Activated T-helper 1 cell treated with anti-CD3 and anti-CD28 coated beads, Interleukin-12 subunit alpha, Interleukin-12 subunit beta, Interleukin-2, Interleukin-4 antibody, amounts not matched to agents 30 ng/mL and 10 ng/mL and 1 ng/mL, durations not matched to agents 14 hours and 24 hours and 36 hours (primary cell): ENCODE results near the gene RAI2. TPM values are rescaled to one million over a fixed set of nuclear protein-coding genes. Genes with fewer than 3 reads are reported as not detected.

ENCODE experiments used
- DNase-seq: peaks from one replicate; pipeline ENCODE4 v3.0.0; 2021; ENCODE audit warnings: low spot score
- H3K27ac Mint-ChIP-seq: one replicate; pipeline ENCODE4 v1.8.0; 2021; ENCODE audit warnings: mild to moderate bottlenecking, mixed read lengths
- H3K27me3 Mint-ChIP-seq: one replicate; pipeline ENCODE4 v1.8.0; 2022; ENCODE audit warnings: mild to moderate bottlenecking, moderate library complexity, mixed read lengths; ENCODE audit not compliant: insufficient read depth
- H3K36me3 Mint-ChIP-seq: one replicate; pipeline ENCODE4 v1.8.0; 2021; ENCODE audit warnings: low read depth, mixed read lengths
- H3K4me1 Mint-ChIP-seq: one replicate; pipeline ENCODE4 v1.8.0; 2021; ENCODE audit warnings: low read depth, mixed read lengths
- H3K4me3 Mint-ChIP-seq: one replicate; pipeline ENCODE4 v1.8.0; 2021; ENCODE audit warnings: mild to moderate bottlenecking, moderate library complexity, mixed read lengths
- H3K9me3 Mint-ChIP-seq: one replicate; pipeline ENCODE4 v1.8.0; 2021; ENCODE audit warnings: mixed read lengths
- intact Hi-C: fragments of 100-400 bp; cut with micrococcal nuclease; formaldehyde crosslinking; loops from one replicate; pipeline ENCODE4 v1.15.1; 2024
- total RNA-seq: library from RNA; stranded (reverse); gene quantifications from 2 replicates; pipeline ENCODE4 v1.2.3, GENCODE V29; 2022

Gene RAI2
- total RNA-seq, 1 donor from 2014 or later = 0.10 TPM

GRCh38 chrX:17822351-17822750 is 38.7 kb downstream of the RAI2 start:
- H3K9me3 Mint-ChIP-seq = no peaks in the 10 kb centered on the region
- intact Hi-C loops = no loop called here
- H3K27me3 Mint-ChIP-seq = no peaks in the 10 kb centered on the region
- no peaks in the 10 kb centered on the region for H3K36me3 Mint-ChIP-seq
- DNase-seq = no peak
- H3K4me1 Mint-ChIP-seq = no peaks in the 10 kb centered on the region
- no peak overlapping the region for H3K4me3 Mint-ChIP-seq
- H3K27ac Mint-ChIP-seq = no peak overlapping the region

GRCh38 chrX:17820100-17820499 is 41.0 kb downstream of the RAI2 start:
- H3K27me3 Mint-ChIP-seq = no peaks in the 10 kb centered on the region
- H3K4me1 Mint-ChIP-seq = no peaks in the 10 kb centered on the region
- no peak overlapping the region for H3K27ac Mint-ChIP-seq
- no peaks in the 10 kb centered on the region for H3K9me3 Mint-ChIP-seq
- intact Hi-C loops = no loop called here
- no peak overlapping the region for H3K4me3 Mint-ChIP-seq
- H3K36me3 Mint-ChIP-seq = no peaks in the 10 kb centered on the region
- no peak for DNase-seq

- DNase-seq = no peak
- no peaks in the 10 kb centered on the region for H3K27me3 Mint-ChIP-seq
- no peak overlapping the region for H3K27ac Mint-ChIP-seq
- no peaks in the 10 kb centered on the region for H3K36me3 Mint-ChIP-seq
- H3K9me3 Mint-ChIP-seq = no peaks in the 10 kb centered on the region
- no peak overlapping the region for H3K4me3 Mint-ChIP-seq
- intact Hi-C loops = no loop called here
- H3K4me1 Mint-ChIP-seq = no peaks in the 10 kb centered on the region
Observed at GRCh38 chrX:17818726-17819125, 42.4 kb downstream of the RAI2 start.

- Mint-ChIP-seq H3K36me3 (no peaks in the 10 kb centered on the region), H3K4me1 (no peaks in the 10 kb centered on the region), H3K9me3 (no peaks in the 10 kb centered on the region), H3K27me3 (no peaks in the 10 kb centered on the region), H3K4me3 (no peak overlapping the region), H3K27ac (no peak overlapping the region)
- intact Hi-C loops = no loop called here
- no peak for DNase-seq
Observed at GRCh38 chrX:17817251-17817650, 43.8 kb downstream of the RAI2 start.

- no peaks in the 10 kb centered on the region for H3K4me1 Mint-ChIP-seq
- H3K27me3 Mint-ChIP-seq = no peaks in the 10 kb centered on the region
- no peak for DNase-seq
- H3K4me3 Mint-ChIP-seq = no peak overlapping the region
- no peaks in the 10 kb centered on the region for H3K36me3 Mint-ChIP-seq
- intact Hi-C loops = no loop called here
- H3K27ac Mint-ChIP-seq = no peak overlapping the region
- no peaks in the 10 kb centered on the region for H3K9me3 Mint-ChIP-seq
Observed at GRCh38 chrX:17814557-17814956, 46.5 kb downstream of the RAI2 start.

- Mint-ChIP-seq H3K4me3 (no peak overlapping the region), H3K27ac (no peak overlapping the region), H3K4me1 (no peaks in the 10 kb centered on the region), H3K9me3 (no peaks in the 10 kb centered on the region), H3K36me3 (no peaks in the 10 kb centered on the region), H3K27me3 (no peaks in the 10 kb centered on the region)
- no peak for DNase-seq
- intact Hi-C loops = no loop called here
Observed at GRCh38 chrX:17814059-17814458, 47.0 kb downstream of the RAI2 start.

GRCh38 chrX:17813277-17813676 is 47.8 kb downstream of the RAI2 start:
- no peaks in the 10 kb centered on the region for H3K4me1 Mint-ChIP-seq
- H3K27me3 Mint-ChIP-seq = no peaks in the 10 kb centered on the region
- intact Hi-C loops = no loop called here
- no peak overlapping the region for H3K27ac Mint-ChIP-seq
- no peak for DNase-seq
- H3K36me3 Mint-ChIP-seq = no peaks in the 10 kb centered on the region
- no peaks in the 10 kb centered on the region for H3K9me3 Mint-ChIP-seq
- no peak overlapping the region for H3K4me3 Mint-ChIP-seq

- intact Hi-C loops = no loop called here
- Mint-ChIP-seq H3K9me3 (no peaks in the 10 kb centered on the region), H3K27me3 (no peaks in the 10 kb centered on the region), H3K27ac (no peak overlapping the region), H3K4me3 (no peak overlapping the region), H3K36me3 (no peaks in the 10 kb centered on the region), H3K4me1 (no peaks in the 10 kb centered on the region)
- DNase-seq = no peak
Observed at GRCh38 chrX:17812763-17813162, 48.3 kb downstream of the RAI2 start.

- H3K36me3 Mint-ChIP-seq = no peaks in the 10 kb centered on the region
- no peak for DNase-seq
- no peaks in the 10 kb centered on the region for H3K4me1 Mint-ChIP-seq
- intact Hi-C loops = no loop called here
- H3K9me3 Mint-ChIP-seq = no peaks in the 10 kb centered on the region
- H3K27ac Mint-ChIP-seq = no peak overlapping the region
- H3K27me3 Mint-ChIP-seq = no peaks in the 10 kb centered on the region
- H3K4me3 Mint-ChIP-seq = no peak overlapping the region
Observed at GRCh38 chrX:17809984-17810383, 51.1 kb downstream of the RAI2 start.

GRCh38 chrX:17809273-17809672 is 51.8 kb downstream of the RAI2 start:
- no peaks in the 10 kb centered on the region for H3K36me3 Mint-ChIP-seq
- H3K27me3 Mint-ChIP-seq = no peaks in the 10 kb centered on the region
- H3K9me3 Mint-ChIP-seq = no peaks in the 10 kb centered on the region
- no peak for DNase-seq
- no peak overlapping the region for H3K4me3 Mint-ChIP-seq
- intact Hi-C loops = no loop called here
- H3K27ac Mint-ChIP-seq = no peak overlapping the region
- H3K4me1 Mint-ChIP-seq = no peaks in the 10 kb centered on the region

- DNase-seq = no peak
- H3K4me1 Mint-ChIP-seq = no peaks in the 10 kb centered on the region
- no peaks in the 10 kb centered on the region for H3K36me3 Mint-ChIP-seq
- H3K4me3 Mint-ChIP-seq = no peak overlapping the region
- H3K27ac Mint-ChIP-seq = no peak overlapping the region
- intact Hi-C loops = no loop called here
- no peaks in the 10 kb centered on the region for H3K9me3 Mint-ChIP-seq
- H3K27me3 Mint-ChIP-seq = no peaks in the 10 kb centered on the region
Observed at GRCh38 chrX:17805120-17805519, 56.0 kb downstream of the RAI2 start.

- H3K36me3 Mint-ChIP-seq = no peaks in the 10 kb centered on the region
- H3K27ac Mint-ChIP-seq = no peak overlapping the region
- no peaks in the 10 kb centered on the region for H3K9me3 Mint-ChIP-seq
- DNase-seq = no peak
- H3K27me3 Mint-ChIP-seq = no peaks in the 10 kb centered on the region
- H3K4me1 Mint-ChIP-seq = no peaks in the 10 kb centered on the region
- no peak overlapping the region for H3K4me3 Mint-ChIP-seq
- intact Hi-C loops = no loop called here
Observed at GRCh38 chrX:17803449-17803848, 57.6 kb downstream of the RAI2 start.

GRCh38 chrX:17802756-17803155 is 58.3 kb downstream of the RAI2 start:
- H3K9me3 Mint-ChIP-seq = no peaks in the 10 kb centered on the region
- H3K4me1 Mint-ChIP-seq = no peaks in the 10 kb centered on the region
- no peaks in the 10 kb centered on the region for H3K36me3 Mint-ChIP-seq
- no peak for DNase-seq
- H3K27ac Mint-ChIP-seq = no peak overlapping the region
- H3K4me3 Mint-ChIP-seq = no peak overlapping the region
- intact Hi-C loops = no loop called here
- no peaks in the 10 kb centered on the region for H3K27me3 Mint-ChIP-seq

GRCh38 chrX:17801431-17801830 is 59.7 kb downstream of the RAI2 start:
- intact Hi-C loops = no loop called here
- Mint-ChIP-seq H3K27me3 (no peaks in the 10 kb centered on the region), H3K4me3 (no peak overlapping the region), H3K9me3 (no peaks in the 10 kb centered on the region), H3K4me1 (no peaks in the 10 kb centered on the region), H3K36me3 (no peaks in the 10 kb centered on the region), H3K27ac (no peak overlapping the region)
- no peak for DNase-seq
